Smooth muscle cell (in vitro differentiated cells): ENCODE measurements around the gene MEGF11. TPM values are rescaled to one million over a fixed set of nuclear protein-coding genes. Genes with fewer than 3 reads are reported as not detected.

Experiments used
- DNase-seq: peaks from one replicate; lab custom pipeline; 2025; ENCODE audit not compliant: unreplicated experiment; lab: John Stamatoyannopoulos, UW
- H2AFZ ChIP-seq: fragments of 200-600 bp; sonication (generic); 2 replicates; pipeline ENCODE4 v1.6.0; 2016; ENCODE audit warnings: antibody characterized with exemption, low read depth, mild to moderate bottlenecking
- H3F3A ChIP-seq: fragments of 200-600 bp; sonication (generic); 2 replicates; pipeline ENCODE4 v1.6.0; 2017; ENCODE audit warnings: antibody characterized with exemption, low read depth
- H3K27ac ChIP-seq: fragments of 200-600 bp; sonication (generic); 2 replicates; pipeline ENCODE4 v1.5.1; 2016; ENCODE audit warnings: low read depth, mild to moderate bottlenecking
- H3K27me3 ChIP-seq: fragments of 200-600 bp; sonication (generic); 2 replicates; pipeline ENCODE4 v1.6.1; 2016; ENCODE audit warnings: low read depth, mild to moderate bottlenecking
- H3K36me3 ChIP-seq: fragments of 200-600 bp; sonication (generic); 2 replicates; pipeline ENCODE4 v1.5.1; 2016; ENCODE audit warnings: low read depth
- H3K4me1 ChIP-seq: fragments of 200-600 bp; sonication (generic); 2 replicates; pipeline ENCODE4 v1.5.1; 2016; ENCODE audit warnings: low read depth
- H3K4me2 ChIP-seq: fragments of 200-600 bp; sonication (generic); 2 replicates; pipeline ENCODE4 v1.6.0; 2016; ENCODE audit warnings: mild to moderate bottlenecking
- H3K4me3 ChIP-seq: fragments of 200-600 bp; sonication (generic); 2 replicates; pipeline ENCODE4 v1.5.1; 2016; ENCODE audit warnings: mild to moderate bottlenecking
- H3K79me2 ChIP-seq: fragments of 200-600 bp; sonication (generic); 2 replicates; pipeline ENCODE4 v1.6.0; 2016; ENCODE audit warnings: low read depth, mild to moderate bottlenecking
- H3K9ac ChIP-seq: fragments of 200-600 bp; sonication (generic); 2 replicates; pipeline ENCODE4 v1.6.0; 2016; ENCODE audit warnings: low read depth
- H3K9me3 ChIP-seq: fragments of 200-600 bp; sonication (generic); replicated peaks from 2 replicates; pipeline ENCODE4 v1.5.1; 2016; ENCODE audit warnings: low read depth
- H4K20me1 ChIP-seq: fragments of 200-600 bp; sonication (generic); 2 replicates; pipeline ENCODE4 v1.6.0; 2016; ENCODE audit warnings: low read depth
- WGBS: methylation state at CpG from one replicate; pipeline ENCODE4 v1.1.7; 2016; ENCODE audit warnings: low lambda C conversion rate; 5-methylcytosine and 5-hydroxymethylcytosine counted together
- polyA plus RNA-seq: library from polyadenylated mRNA; unstranded; fragments of >200 nt; fragmentation: Nextera tagmentation; extraction: Ambion mirVana; gene quantifications from 2 replicates; pipeline ENCODE4 v1.2.1, GENCODE V29; 2016
- total RNA-seq: library from RNA; depleted of rRNA; stranded (reverse); fragments of >200 nt; gene quantifications from 2 replicates; pipeline ENCODE4 v1.2.3, GENCODE V29; 2014
- TF ChIP-seq, protein P1 (sequence below): fragments of 200-600 bp; sonication (generic); IDR thresholded peaks from 2 replicates; pipeline ENCODE4 v1.5.1; 2017; ENCODE audit warnings: borderline replicate concordance, mild to moderate bottlenecking, antibody characterized with exemption; ENCODE audit not compliant: insufficient read depth, poor library complexity, severe bottlenecking

The MEGF11 gene
- total and polyA plus RNA-seq, 2 experiments from 2014 or later = 0.08 TPM; not detected in 1

DNA sequence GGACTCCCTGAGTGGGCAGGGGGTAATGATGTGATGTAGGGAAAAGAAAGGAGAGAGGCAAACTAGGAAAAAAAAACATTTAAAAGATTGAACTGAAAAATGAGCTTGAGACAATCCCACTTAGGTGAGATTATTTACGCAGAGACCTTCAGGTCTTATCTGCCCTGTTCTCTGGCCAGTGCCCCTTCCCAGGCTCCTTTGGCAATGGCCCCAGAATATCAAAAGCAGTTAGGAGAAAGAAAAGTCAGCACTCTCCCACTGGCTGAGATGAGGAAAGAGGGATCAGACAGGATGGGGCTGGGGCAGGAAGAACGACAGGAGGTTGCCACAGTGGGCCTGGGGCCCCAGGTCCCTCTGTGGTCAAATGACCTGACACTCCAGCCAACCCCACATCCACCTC is 105.4 kb downstream of the MEGF11 start:
- H3K79me2 ChIP-seq = no peaks in the 10 kb centered on the region
- H4K20me1 ChIP-seq = no peaks in the 10 kb centered on the region
- peaks cover 58% of the 10 kb centered on the region for H3K27me3 ChIP-seq
- H3K4me1 ChIP-seq = no peaks in the 10 kb centered on the region
- no peaks in the 10 kb centered on the region for H3F3A ChIP-seq
- H3K27ac ChIP-seq = no peak overlapping the region
- H3K9me3 ChIP-seq = no peaks in the 10 kb centered on the region
- no peak overlapping the region for H2AFZ ChIP-seq
- DNase-seq = no peak
- no peaks in the 10 kb centered on the region for H3K36me3 ChIP-seq
- H3K4me2 ChIP-seq = no peak overlapping the region
- 79% methylated on average over 2 of the region's 2 CpGs for WGBS
- H3K4me3 ChIP-seq = no peak overlapping the region
- TF ChIP-seq, protein P1, sequence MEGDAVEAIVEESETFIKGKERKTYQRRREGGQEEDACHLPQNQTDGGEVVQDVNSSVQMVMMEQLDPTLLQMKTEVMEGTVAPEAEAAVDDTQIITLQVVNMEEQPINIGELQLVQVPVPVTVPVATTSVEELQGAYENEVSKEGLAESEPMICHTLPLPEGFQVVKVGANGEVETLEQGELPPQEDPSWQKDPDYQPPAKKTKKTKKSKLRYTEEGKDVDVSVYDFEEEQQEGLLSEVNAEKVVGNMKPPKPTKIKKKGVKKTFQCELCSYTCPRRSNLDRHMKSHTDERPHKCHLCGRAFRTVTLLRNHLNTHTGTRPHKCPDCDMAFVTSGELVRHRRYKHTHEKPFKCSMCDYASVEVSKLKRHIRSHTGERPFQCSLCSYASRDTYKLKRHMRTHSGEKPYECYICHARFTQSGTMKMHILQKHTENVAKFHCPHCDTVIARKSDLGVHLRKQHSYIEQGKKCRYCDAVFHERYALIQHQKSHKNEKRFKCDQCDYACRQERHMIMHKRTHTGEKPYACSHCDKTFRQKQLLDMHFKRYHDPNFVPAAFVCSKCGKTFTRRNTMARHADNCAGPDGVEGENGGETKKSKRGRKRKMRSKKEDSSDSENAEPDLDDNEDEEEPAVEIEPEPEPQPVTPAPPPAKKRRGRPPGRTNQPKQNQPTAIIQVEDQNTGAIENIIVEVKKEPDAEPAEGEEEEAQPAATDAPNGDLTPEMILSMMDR = no peak
- no peak overlapping the region for H3K9ac ChIP-seq

DNA sequence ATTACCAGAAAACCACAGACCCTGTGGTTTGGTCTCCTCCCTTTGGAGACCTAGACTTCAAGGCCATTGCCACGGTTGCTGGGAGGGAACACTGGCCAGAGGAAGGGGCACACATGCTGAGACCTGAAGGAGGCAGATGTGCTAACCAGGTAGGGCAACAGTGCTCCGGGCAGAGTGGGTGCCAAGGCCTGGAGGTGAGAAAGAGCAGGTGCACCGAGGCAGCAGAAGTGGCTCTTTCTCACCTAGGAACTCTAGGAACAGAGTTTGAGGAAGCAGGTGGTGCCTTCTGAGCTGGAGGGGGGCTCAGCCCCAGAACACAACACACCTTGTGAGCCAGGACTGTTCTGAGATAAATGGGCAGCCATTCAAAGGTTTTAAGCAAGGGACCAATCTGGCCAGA is 106.1 kb downstream of the MEGF11 start:
- Histone ChIP-seq H3K9me3 (no peaks in the 10 kb centered on the region), H3K27me3 (peaks cover 58% of the 10 kb centered on the region), H4K20me1 (no peaks in the 10 kb centered on the region), H3K79me2 (no peaks in the 10 kb centered on the region), H3K9ac (no peak overlapping the region), H3K4me2 (no peak overlapping the region), H3K4me3 (no peak overlapping the region), H2AFZ (no peak overlapping the region), H3F3A (no peaks in the 10 kb centered on the region), H3K27ac (no peak overlapping the region), H3K4me1 (no peaks in the 10 kb centered on the region), H3K36me3 (no peaks in the 10 kb centered on the region)
- DNase-seq = no peak
- TF ChIP-seq, protein P1 = no peak
- WGBS = 91% methylated on average over 3 of the region's 3 CpGs

DNA sequence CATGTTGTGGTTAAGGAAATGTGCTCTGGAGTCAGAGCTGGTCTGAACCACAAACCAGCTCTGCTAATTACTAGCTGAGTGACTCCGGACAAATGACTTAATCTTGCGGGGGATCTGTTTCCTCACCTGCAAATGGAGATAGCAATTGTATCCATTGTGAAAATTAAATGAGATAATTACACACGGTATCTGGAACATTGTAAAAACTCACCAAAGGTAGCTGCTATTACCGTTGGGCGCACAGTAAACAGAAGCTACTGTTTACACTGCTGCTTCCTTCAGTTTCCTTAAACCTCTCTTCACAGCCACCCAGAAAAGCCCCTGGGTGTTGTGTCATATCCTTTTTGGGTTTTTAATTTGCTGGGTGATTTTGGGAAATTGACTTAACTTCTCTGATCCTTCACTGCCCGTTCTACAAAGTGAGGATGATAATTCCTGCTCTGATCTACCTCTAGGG is 107.8 kb downstream of the MEGF11 start:
- H2AFZ ChIP-seq = no peak overlapping the region
- H4K20me1 ChIP-seq = no peaks in the 10 kb centered on the region
- H3K36me3 ChIP-seq = no peaks in the 10 kb centered on the region
- no peaks in the 10 kb centered on the region for H3K4me1 ChIP-seq
- H3K4me3 ChIP-seq = no peak overlapping the region
- H3K27me3 ChIP-seq = peaks cover 42% of the 10 kb centered on the region
- no peak overlapping the region for H3K9ac ChIP-seq
- no peak overlapping the region for H3K4me2 ChIP-seq
- H3F3A ChIP-seq = no peaks in the 10 kb centered on the region
- TF ChIP-seq, protein P1 = no peak
- H3K27ac ChIP-seq = no peak overlapping the region
- 42% methylated on average over 6 of the region's 6 CpGs for WGBS
- DNase-seq = no peak
- no peaks in the 10 kb centered on the region for H3K9me3 ChIP-seq
- no peaks in the 10 kb centered on the region for H3K79me2 ChIP-seq

DNA sequence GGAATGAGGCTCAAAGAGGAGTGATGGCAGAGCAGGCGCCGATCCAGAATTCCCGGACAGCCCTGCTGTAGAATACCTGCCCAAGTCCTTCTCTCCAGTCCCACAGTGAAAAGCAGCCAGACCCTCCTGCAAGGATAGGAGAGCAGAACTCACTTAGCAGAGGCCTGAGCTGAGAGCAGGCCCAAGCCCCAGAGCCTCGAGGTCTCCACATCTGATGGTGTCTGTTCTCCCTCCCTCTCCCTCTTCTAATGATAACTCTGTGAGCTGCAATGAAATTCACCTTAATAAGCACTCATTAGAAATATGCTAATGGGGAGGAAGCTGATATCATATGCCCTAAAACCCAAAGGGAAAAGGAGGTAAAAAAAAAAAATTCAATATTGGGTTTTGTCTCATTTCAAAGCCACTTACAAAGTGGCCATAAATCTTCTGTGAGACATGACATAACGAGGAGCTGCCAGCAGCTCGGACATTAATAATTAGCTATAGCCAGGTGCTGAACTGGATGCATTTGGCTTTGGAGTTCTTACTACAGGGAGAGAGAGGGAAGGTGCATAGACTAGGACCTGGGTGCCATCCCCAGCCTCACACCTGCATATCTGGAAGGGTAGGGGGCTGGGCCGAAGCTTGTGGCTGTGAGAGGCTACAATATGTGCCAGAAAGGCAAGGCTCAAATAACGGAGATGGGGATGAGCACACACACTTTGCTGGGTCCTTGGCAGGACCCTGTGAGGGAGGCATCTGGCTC is 108.4 kb downstream of the MEGF11 start:
- H3K4me3 ChIP-seq = no peak overlapping the region
- H3K27me3 ChIP-seq = peaks cover 39% of the 10 kb centered on the region
- no peaks in the 10 kb centered on the region for H3K9me3 ChIP-seq
- TF ChIP-seq, protein P1 = no peak
- 78% methylated on average over 8 of the region's 8 CpGs for WGBS
- H3K36me3 ChIP-seq = no peaks in the 10 kb centered on the region
- no peaks in the 10 kb centered on the region for H3K79me2 ChIP-seq
- no peak overlapping the region for H2AFZ ChIP-seq
- H3F3A ChIP-seq = no peaks in the 10 kb centered on the region
- H4K20me1 ChIP-seq = no peaks in the 10 kb centered on the region
- H3K9ac ChIP-seq = no peak overlapping the region
- no peaks in the 10 kb centered on the region for H3K4me1 ChIP-seq
- no peak for DNase-seq
- H3K27ac ChIP-seq = no peak overlapping the region
- no peak overlapping the region for H3K4me2 ChIP-seq
